Effector CD8-positive, alpha-beta T cell (primary cell): Measurements from ENCODE around the gene PSMB11.
"Not testable (repeated sequence)": the region's sequence is repeated elsewhere in the genome, so short reads cannot be mapped to it uniquely, and the experiment has no call there.

Source experiments
- DNase-seq: peaks from one replicate; lab custom pipeline; 2025; lab: John Stamatoyannopoulos, UW
- total RNA-seq, 4 experiments: gene quantifications; one replicate each; lab custom pipeline; 2026; lab: John Stamatoyannopoulos, UW

PSMB11 gene, protein sequence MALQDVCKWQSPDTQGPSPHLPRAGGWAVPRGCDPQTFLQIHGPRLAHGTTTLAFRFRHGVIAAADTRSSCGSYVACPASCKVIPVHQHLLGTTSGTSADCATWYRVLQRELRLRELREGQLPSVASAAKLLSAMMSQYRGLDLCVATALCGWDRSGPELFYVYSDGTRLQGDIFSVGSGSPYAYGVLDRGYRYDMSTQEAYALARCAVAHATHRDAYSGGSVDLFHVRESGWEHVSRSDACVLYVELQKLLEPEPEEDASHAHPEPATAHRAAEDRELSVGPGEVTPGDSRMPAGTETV
- total RNA-seq = 0 reads per million in 4 experiments

DNA sequence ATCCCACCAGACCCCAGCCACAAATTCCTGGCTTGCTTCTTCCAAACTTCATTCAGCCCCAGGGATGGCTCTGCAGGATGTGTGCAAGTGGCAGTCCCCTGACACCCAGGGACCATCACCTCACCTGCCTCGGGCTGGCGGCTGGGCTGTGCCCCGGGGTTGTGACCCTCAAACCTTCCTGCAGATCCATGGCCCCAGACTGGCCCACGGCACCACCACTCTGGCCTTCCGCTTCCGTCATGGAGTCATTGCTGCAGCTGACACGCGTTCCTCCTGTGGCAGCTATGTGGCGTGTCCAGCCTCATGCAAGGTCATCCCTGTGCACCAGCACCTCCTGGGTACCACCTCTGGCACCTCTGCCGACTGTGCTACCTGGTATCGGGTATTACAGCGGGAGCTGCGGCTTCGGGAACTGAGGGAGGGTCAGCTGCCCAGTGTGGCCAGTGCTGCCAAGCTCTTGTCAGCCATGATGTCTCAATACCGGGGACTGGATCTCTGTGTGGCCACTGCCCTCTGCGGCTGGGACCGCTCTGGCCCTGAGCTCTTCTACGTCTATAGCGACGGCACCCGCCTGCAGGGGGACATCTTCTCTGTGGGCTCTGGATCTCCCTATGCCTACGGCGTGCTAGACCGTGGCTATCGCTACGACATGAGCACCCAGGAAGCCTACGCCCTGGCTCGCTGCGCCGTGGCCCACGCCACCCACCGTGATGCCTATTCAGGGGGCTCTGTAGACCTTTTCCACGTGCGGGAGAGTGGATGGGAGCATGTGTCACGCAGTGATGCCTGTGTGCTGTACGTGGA, at the start of gene PSMB11:
Gene PSMB11 (plus strand): TSS at position 51 of the 804 bp plus-strand sequence. CDS start 14 bp downstream, at position 65.
- no peak for DNase-seq

DNA sequence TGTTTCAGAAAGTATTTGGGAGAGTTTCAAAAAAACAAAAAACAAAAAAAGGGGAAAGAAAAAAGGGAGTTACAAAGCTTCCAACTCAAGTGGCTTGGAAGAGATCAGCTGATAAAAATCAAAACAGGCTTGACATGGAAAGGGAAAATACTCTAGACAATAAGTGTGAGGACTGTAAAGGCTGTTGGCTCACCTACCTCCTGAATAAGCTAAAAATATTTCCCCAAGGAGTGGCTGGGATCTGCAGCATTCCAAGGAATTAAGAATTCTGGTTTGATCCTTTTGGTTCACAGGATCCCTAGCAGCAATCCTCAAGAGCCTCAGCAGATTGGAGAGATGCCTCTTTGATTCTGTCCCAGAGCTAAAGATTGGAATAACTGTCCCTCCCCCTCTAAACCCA, 48.5 kb upstream of the PSMB11 start:
- DNase-seq = no peak

DNA sequence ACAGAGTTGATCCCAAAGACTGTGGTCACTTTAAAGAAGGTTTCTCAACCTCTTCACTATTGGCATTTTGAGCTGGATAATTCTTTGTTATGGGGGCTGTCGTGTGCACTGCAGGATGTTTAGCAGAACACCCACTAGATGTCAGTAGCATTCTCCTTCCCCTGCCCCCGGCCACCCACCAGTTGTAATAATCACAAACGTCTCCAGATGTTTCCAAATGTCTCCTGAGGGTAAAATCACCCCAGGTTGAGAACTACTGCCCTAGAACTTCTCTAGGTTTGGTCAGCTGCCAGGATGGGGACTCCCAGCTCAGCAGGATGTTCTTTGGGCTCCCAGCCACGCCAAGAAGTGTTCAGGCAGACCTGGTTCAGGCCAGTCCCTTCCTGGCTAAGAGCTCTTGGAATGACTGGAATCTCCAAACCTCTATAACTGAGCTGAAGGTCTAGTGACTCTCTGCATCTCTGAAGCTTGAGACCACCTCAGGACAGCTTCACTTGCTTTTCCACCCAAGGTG, 47.2 kb upstream of the PSMB11 start:
- DNase-seq = peak; percentile 4

DNA sequence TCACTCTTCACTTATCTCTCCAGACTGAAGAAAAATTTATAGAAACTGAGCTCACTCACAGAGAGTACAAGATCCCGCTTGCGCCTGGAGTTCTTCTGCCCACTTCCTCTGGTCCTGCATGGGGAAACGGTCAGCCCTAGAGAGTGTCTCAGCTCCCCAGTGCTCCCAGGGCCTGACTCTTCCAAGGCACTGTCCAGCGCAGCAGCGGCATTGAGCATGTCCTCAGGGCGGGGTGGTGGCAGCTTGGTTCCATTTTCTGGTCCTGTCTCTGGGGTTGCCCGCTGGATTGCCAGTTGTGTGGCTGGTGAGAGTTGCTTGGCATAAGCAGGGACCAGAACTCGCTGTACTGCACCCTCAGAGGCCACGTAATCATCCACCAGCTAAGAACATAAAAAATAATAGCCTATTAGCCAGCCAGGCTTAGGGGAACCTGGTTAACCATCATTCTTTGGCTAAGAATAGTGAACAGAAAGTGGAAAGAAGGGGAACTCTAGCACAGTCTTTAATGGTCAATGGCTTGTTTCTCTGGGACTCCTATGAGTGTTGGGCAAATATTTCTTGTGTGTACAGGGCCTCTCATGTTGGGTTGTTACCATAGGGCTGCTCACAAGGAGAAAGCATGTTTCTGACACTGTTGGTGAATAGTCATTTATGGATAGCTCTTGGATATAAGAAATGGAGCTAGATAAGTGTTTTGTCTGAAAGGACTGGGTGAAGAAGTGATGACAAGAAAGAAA, 46.0 kb upstream of the PSMB11 start:
- DNase-seq = no peak

DNA sequence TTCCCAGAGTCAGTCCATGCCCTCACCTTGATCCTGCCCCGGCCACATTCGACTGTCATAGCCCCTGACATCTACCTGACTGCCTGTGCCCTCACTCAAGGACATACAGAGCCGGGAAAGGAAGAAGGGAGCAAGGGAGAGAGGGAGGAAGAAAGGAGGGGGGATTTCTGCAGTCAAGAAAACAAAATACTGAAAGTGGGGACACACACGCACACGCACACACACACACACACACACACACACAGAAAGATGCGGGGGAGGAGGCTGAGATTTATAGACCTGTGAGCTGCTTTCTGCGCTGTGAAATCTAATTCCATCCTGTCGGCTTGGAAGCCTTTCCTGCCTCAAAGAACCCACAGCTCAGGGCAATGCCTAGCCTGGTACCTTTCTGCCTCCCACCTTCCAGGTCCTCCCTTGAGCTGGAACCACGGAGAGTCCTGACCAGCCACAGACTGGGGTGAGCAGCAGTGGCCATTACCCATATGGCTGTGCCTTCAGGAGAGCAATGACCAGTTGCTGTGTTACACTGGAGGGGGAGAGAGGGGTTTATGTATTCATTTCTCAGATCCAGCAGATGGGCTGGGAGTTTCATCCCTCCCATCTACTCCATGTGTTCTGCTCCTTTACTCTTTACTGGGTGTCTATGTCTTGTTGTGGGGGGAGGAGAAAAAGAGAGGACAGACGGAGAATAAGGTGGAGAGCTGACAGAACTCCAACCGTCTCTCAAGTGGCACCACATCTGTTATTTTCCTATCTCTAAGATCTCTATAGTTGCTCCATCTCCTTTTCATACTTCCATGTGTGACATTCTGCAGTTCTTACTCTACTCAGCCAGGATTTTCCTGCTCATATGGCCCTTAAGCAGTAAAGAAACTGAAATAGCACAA, 45.0 kb upstream of the PSMB11 start:
- DNase-seq = no peak

DNA sequence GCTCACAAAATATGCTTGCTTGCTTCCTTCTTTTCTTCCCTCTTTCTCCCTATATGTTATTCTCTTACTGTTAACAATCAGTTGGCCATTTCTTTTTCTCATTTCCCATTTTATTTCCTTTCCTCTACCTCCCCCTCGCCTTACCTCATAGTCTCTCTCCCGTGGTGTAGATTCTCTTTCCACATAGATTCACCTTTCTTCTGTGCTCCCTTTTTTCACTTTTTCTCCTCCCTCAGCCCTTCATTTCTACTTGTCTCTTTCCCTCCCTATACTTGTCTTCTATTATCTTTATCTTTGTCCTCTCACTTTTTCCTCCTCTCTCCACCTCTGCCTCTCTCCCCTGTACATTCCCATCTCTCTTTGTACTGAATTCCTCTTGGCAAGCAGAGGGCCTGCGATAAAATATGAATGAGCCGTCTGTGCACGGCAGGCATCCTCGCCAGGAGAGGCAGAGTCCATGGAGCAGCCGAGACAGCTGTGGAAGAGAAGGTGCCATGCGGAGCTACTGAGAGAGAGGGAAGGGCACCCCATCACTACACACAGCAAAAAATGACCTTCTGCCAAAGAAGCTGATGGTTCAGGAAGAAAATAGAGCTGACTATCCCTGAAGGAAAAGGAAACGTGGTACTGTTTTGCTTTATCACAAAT, 44.2 kb upstream of the PSMB11 start:
- DNase-seq = no peak

DNA sequence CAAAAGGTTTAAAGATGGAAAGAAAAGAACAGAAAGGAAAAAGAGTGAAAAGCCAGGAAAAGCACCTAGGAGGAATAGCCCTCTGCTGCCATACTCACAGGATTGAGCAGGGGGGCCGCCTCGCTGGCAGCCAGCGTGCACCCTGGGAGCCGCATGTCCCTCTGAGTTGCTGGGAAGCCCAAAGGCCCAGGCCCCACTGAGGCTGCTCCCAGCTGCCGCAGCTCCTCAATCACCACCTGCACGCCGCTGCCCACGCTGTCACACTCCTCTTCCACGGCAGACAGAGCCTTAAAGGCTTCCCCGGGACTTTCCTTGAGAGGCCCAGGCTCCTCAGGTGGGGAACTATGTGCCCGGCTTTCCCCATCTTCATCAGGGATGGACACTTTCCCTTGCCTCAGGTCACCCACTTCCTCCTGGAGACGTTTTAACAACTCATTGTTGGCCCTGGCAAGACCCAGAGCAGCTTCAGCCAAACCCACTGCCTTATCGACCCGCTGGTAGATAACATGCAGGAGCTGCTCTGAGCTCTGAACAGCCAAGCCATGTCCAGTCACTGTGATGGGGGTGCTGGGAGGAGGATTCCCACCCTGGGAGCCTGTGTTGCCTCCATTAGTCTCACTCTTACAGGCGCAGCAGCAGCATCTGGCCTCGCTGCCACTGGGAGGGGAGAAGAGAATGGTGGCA, 43.5 kb upstream of the PSMB11 start:
- DNase-seq = no peak

DNA sequence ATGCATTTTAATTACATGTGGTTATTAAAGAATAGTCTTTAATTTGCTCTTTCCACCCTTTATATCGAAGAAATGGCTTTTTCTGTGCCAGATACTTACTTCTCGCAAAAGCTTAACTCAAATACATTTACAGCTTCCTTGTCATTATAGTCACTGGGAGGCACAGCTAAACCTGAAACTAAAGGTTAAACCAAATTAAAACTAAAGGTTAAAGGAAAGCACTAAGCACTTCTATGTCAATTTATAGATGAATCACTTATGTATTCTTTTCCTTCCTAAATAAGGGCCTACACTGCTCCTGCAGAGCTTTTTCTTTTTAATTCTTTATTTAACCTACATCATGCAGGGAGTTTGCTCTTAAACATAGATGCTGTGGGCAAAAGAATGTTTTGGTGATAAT, 41.2 kb upstream of the PSMB11 start:
- no peak for DNase-seq

DNA sequence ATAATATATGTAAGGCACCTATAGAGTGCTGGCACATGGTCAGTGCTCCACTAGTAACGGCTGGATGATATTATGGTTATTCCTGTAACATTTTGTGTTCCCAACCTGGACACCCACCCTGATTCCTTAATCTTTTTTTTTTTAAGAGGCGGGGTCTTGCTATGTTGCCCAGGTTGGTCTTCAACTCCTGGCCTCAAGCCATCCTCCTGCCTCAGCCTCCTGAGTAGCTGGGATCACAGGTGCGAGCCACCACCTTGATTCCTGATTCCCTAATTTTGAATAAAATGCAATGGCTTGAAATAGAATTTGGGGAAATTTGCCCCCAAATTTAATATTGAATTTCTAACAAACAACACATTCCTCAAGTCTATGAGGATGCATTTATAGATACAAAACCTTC, 39.4 kb upstream of the PSMB11 start:
- no peak for DNase-seq

DNA sequence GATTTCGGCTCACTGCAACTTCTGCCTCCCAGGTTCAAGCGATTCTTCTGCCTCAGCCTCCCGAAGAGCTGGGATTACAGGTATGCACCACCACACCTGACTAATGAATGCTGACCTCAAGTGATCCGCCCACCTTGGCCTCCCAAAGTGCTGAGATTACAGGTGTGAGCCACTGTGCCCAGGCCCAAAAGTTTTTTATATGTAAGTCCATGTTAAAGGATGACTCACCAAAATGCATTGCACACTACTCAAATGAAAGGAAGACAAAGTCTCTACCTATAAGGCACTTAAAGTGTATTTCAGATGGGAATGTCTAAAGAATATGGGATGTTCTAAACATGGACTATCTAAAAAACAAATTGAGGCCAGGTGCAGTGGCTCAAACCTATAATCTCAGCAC, 37.7 kb upstream of the PSMB11 start:
- not testable (repeated sequence) for DNase-seq

DNA sequence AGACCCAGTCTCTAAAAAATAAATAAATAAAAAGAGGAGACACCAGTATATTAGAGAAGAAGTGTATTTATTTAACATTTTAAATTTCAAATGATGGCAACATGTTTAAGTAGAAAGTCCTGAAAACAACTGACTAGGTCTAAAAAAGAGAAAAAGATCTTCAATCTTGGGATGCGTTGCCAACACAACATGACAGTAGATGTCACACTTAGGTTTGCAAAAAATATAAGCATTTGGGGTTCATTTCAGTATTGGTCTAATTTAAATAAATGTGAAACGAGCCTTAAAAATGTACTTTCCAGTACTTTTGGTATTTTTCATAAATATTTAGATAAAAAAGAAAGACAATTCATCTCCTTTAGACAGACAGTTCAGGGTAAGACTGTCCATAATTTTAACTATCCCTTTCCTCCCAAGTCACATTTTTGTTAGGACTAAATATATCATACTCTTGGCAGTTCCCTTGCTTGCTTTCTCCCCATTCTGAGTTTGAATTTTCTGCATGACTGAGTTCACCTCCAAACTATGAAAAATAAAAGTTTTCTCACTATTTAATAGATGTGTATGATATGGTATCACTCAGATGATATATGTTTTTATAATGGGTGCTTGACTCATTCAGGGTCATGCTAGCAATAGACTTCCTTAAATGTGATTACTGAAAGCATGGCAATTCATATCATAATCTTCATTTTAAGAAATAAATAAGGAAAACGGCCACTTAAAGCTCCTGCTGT, 36.4 kb upstream of the PSMB11 start:
- DNase-seq = no peak

DNA sequence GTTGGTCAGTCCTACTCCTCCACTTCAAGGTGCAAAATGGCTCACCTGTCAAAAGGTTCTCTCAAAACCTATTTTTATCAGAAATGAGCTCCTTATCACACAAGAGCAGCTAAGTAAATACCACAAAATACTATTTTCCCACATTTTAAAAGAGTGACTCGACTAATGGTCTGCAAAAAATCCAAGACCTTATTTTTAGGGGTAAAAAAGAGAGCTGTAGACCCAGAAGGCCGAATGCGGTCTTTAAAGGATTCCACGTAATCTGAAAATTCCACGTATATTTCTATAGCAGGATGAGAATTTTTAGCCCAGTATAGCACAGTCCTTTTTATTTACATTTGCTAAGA, 35.9 kb upstream of the PSMB11 start:
- DNase-seq = no peak

DNA sequence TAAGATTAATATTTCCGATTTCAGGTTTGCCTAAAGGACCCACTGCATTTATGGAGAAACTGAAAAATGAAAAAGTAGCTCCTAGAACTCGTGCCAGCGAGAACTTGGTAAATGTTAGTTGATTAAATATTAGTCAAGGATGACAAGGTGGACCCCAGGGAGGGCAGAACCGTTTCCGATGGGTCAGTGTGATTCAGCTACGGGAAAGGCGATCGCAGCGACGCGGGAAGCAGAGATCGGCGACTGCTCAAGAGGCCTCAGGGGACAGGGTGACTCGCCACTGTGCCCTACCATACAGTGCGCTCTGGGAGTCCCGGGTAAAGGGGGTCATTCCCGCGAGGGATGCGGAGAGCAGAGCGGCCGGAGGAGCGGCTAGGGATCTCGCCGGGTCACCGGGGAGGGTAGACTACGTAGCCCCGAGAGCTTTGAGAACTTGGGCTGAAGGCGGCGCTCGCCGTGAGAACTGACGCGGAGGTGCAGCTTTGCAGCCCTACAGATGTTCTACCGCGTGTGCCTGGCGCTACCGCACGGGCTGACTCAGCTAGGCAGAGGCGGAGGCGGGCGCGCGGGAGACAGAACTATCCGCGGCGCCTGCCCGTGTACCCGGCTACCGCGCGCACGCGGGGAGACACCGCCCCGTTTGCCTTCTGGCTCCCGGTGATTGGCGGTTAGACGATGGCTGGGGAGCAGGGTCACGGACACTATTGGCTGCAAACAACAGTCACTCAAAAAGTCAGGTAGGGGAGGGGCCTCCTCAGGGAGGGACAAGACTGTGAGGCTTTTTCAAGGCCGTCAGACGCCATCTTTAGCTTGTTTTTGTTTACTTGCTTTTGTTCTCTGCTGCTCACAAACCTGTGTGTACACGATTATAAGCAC, 35.2 kb upstream of the PSMB11 start:
- DNase-seq = peak; percentile 94

DNA sequence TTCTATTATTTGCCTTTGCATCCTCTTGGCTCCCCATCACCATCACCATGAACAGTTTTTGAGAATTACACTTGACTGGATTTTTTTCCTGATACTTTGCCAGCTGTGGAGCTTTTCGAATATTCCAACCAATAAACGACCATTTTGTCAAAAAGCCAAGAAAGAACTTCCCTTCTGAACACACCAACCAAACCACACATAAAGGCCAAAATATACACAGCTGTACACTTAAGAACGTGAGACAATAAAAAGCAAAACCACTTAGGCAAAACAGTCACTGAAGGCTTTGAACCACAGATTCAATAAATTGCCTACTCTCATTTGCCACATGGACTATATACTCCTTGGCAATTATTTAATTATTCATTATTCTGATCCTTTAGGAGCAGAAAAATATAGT, 33.2 kb upstream of the PSMB11 start:
- no peak for DNase-seq

DNA sequence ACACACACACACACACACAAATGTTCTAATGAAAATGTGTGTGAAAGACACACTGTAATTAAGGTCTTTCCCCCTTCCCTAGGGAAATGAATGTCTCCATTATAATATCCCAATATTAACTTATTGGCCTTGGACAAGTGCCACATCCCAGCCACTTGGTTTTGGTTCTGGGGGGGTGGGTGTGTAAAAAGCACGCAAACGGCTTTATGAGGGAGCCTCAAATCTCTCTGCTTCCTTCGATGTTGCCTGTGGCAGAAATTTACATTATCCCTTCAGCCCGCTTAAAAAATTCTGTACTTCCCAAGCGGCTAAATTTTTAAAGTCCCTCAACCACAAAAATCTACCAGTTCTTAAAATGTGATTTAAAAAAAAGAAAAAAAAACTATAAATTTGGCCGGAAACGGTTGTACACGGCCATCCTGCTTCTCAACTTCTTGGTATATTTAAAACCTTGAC, 32.5 kb upstream of the PSMB11 start:
- DNase-seq = no peak

DNA sequence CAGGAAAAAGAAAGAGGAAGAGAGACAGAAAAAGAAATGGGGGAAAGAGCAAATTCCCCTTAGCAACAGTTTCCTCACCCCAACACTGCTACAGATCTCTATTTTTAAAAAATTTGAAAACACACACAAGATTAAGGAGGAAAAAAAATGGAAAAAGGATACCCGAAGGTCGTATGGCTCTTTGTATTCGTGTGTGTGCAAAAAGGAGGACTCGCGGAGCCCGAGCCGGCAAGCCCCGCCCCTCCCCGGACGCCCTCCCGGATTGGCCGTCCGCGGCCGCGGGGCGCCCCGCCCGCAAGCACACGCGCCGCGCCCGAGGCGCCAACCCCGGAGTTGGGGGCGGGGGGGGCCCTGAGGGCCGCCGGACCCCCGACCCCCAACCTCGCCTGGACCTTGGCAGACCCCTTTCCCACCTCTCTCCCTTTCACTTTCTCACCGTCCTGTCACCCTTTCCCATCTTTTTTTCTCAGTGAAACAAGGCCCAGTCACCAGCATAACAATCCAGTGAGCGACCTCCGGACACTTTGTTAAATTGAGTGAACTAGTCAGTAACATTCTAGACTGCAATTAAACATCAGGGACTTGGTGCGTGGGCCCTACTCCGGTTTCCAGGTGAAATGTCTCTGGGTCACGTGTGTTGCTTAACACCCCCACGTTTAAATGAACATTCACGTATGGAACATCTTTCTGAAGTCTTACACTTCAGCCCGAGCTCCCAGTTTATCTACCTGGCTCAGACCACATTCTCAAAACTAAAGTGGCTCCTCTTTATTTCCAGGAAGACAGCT, 31.9 kb upstream of the PSMB11 start, which contains the start of gene C14orf93:
Gene C14orf93 (minus strand): TSS at position 205 of the 788 bp plus-strand sequence. CDS start 11,120 bp downstream, outside the sequence.
- peak; percentile 62 for DNase-seq

DNA sequence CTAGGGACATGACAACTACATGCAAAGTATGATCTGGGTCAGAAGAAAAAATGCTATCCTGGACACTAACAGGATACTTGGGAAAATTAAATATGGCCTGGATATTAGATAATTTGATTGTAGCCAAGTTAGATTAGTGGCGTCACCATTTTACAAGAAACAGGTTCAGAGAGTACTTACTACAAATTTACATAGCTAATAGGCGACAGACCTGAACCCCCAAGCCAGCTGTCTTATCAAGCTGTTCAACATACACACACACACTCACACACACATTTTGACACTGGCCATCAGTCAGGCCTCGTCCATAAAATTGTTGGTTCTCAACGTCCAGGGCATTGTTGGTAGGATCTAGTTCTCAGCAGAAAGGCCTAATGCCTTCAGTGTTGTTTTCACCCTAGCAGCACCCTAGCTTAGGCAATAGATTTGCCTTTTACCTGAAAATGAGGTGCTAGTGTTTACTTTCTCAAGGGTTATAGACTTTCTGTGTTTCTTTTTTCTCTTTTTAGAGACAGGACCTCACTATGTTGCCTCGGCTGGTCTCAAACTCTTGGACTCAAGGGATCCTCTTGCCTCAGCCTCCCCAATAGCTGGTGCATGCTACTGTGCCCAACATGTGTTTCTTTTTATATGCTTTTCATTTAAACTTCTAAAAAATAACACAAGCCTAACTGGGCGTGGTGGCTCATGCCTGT, 28.8 kb upstream of the PSMB11 start:
- no peak for DNase-seq
